ENCODE measurements around the gene TTYH2.

The TTYH2 gene

GRCh38 chr17:74212913-74213791, at the start of gene TTYH2:
Gene TTYH2, plus strand, starts transcription at chr17:74213571. Its CDS starts 17 bp downstream, at chr17:74213588.
- DNase-seq (ENCODE audit: low read depth), result no peak
- peak; percentile 25; the same call in 1 of the 2 replicates for TF ChIP-seq CTCF (IDR thresholded peaks at IDR 0.05; ENCODE audit: control insufficient read depth, extremely low read depth, insufficient read depth)
- H3K4me3 ChIP-seq (ENCODE audit: low read depth, low read length), result peak within 1 kb of the TSS; percentile 59

- H3K4me3 ChIP-seq (ENCODE audit: low read depth, low read length), result no peak overlapping the region
- no peak for TF ChIP-seq CTCF (IDR thresholded peaks at IDR 0.05; ENCODE audit: control insufficient read depth, extremely low read depth, insufficient read depth)
- DNase-seq (ENCODE audit: low read depth), result no peak
Observed at GRCh38 chr17:74163836-74164235, 49.5 kb upstream of the TTYH2 start.

GRCh38 chr17:74164446-74165045, 48.8 kb upstream of the TTYH2 start:
- DNase-seq (ENCODE audit: low read depth), result no peak
- TF ChIP-seq CTCF (IDR thresholded peaks at IDR 0.05; ENCODE audit: control insufficient read depth, extremely low read depth, insufficient read depth), result no peak
- no peak overlapping the region for H3K4me3 ChIP-seq (ENCODE audit: low read depth, low read length)

- no peak for DNase-seq (ENCODE audit: low read depth)
- TF ChIP-seq CTCF (IDR thresholded peaks at IDR 0.05; ENCODE audit: control insufficient read depth, extremely low read depth, insufficient read depth), result no peak
- no peak overlapping the region for H3K4me3 ChIP-seq (ENCODE audit: low read depth, low read length)
Observed at GRCh38 chr17:74165797-74166365, 47.5 kb upstream of the TTYH2 start.

GRCh38 chr17:74170924-74171323, 42.4 kb upstream of the TTYH2 start:
- no peak for DNase-seq (ENCODE audit: low read depth)

GRCh38 chr17:74172700-74173099, 40.7 kb upstream of the TTYH2 start:
- no peak for DNase-seq (ENCODE audit: low read depth)

More at GRCh38 chr17:74170924-74171323, 42.4 kb upstream of the TTYH2 start:
- TF ChIP-seq CTCF (IDR thresholded peaks at IDR 0.05; ENCODE audit: control insufficient read depth, extremely low read depth, insufficient read depth), result no peak
- no peak overlapping the region for H3K4me3 ChIP-seq (ENCODE audit: low read depth, low read length)

More at GRCh38 chr17:74172700-74173099, 40.7 kb upstream of the TTYH2 start:
- TF ChIP-seq CTCF (IDR thresholded peaks at IDR 0.05; ENCODE audit: control insufficient read depth, extremely low read depth, insufficient read depth), result no peak
- H3K4me3 ChIP-seq (ENCODE audit: low read depth, low read length), result no peak overlapping the region
